ENCODE measurements around the gene APBA2.

GRCh38 chr15:28934645-28935044 is 48.9 kb downstream of the APBA2 start:
- no peak for TF ChIP-seq POLR2A (IDR thresholded peaks at IDR 0.05; ENCODE audit: low read length)
- TF ChIP-seq GATA1 (IDR thresholded peaks at IDR 0.05; ENCODE audit: low read depth, low read length), result no peak
